K562 (cell line): ENCODE data around the gene HDAC7.

ENCODE experiments used
- CTCF ChIP-seq, 3 experiments: IDR thresholded peaks in 2 of 3; conservative IDR thresholded peaks in 1 of 3; 2 replicates each; pipeline ENCODE4 v1.5.1; 2011 to 2012; ENCODE audit warnings: low read length in 3 of 3, mild to moderate bottlenecking in 3 of 3, control low read depth in 2 of 3, improper control_type of control experiment in 1 of 3, inconsistent platforms in 1 of 3, low read depth in 1 of 3, mixed read lengths in 1 of 3, moderate library complexity in 1 of 3; ENCODE audit not compliant: insufficient read depth in 2 of 3
- E2F1 ChIP-seq: sonication (generic); formaldehyde crosslinking; IDR thresholded peaks from 2 replicates; pipeline ENCODE4 v1.8.1; 2023; ENCODE audit warnings: mild to moderate bottlenecking, missing genetic modification reagents, moderate library complexity
- HBP1 ChIP-seq: fragments of 450-650 bp; formaldehyde crosslinking; IDR thresholded peaks from 2 replicates; pipeline ENCODE4 v1.4.0; 2022; ENCODE audit warnings: missing genetic modification characterization
- IRF1 ChIP-seq: sonication (generic); formaldehyde crosslinking; IDR thresholded peaks from 2 replicates; pipeline ENCODE4 v1.8.0; 2022; ENCODE audit warnings: missing genetic modification reagents, mild to moderate bottlenecking, borderline replicate concordance
- NFYB ChIP-seq: IDR thresholded peaks from 2 replicates; pipeline ENCODE4 v1.6.1; 2011; ENCODE audit warnings: mild to moderate bottlenecking, moderate library complexity; ENCODE audit not compliant: insufficient read length; ENCODE audit errors: extremely low read depth
- OTX1 ChIP-seq: fragments of 450-650 bp; formaldehyde crosslinking; IDR thresholded peaks from 2 replicates; pipeline ENCODE4 v1.4.0; 2022; ENCODE audit warnings: mild to moderate bottlenecking
- POLR2A ChIP-seq: fragments of 450-650 bp; conservative IDR thresholded peaks from 2 replicates; pipeline ENCODE4 v1.6.1; 2016
- SRF ChIP-seq, 2 experiments: fragments of 250-450, 450-650 bp in 1 of 2; sonication (Bioruptor Pico) in 1 of 2; sonication (generic) in 1 of 2; formaldehyde crosslinking; IDR thresholded peaks; 2 replicates each; pipeline versions ENCODE4 v1.5.0 to v1.5.1; 2020 to 2022; ENCODE audit warnings: mild to moderate bottlenecking in 1 of 2, missing genetic modification reagents in 1 of 2
- ZFX ChIP-seq: sonication (generic); formaldehyde crosslinking; IDR thresholded peaks from 2 replicates; pipeline ENCODE4 v1.8.0; 2022; ENCODE audit warnings: mild to moderate bottlenecking, missing genetic modification reagents, moderate library complexity

GRCh38 chr12:47811072-47811396, 8.7 kb downstream of the HDAC7 start:
- TF ChIP-seq OTX1 (no peak), E2F1 (CRISPR knock-in tag) (no peak), POLR2A (no peak), HBP1 (CRISPR knock-in tag) (no peak), ZFX (CRISPR knock-in tag) (no peak), NFYB (no peak), IRF1 (no peak), CTCF (IDR thresholded peaks at IDR 0.05 in 2 of 3, conservative IDR thresholded peaks at IDR 0.05 in 1 of 3; ENCODE audit: insufficient read depth in 2 of 3, low read depth in 1 of 3, low read length in 3 of 3) (no peak), SRF (CRISPR knock-in tag; IDR thresholded peaks at IDR 0.05) (no peak)
